ENCODE data around the gene OFD1. TPM values are rescaled to one million over a fixed set of nuclear protein-coding genes. Genes with fewer than 3 reads are reported as not detected.

The OFD1 gene
- total and polyA plus RNA-seq, 2 of the 8 experiments (the other 6 are each of a cell fraction or from before 2014, with no cell fraction given), result 8.0 to 23.4 TPM

DNA sequence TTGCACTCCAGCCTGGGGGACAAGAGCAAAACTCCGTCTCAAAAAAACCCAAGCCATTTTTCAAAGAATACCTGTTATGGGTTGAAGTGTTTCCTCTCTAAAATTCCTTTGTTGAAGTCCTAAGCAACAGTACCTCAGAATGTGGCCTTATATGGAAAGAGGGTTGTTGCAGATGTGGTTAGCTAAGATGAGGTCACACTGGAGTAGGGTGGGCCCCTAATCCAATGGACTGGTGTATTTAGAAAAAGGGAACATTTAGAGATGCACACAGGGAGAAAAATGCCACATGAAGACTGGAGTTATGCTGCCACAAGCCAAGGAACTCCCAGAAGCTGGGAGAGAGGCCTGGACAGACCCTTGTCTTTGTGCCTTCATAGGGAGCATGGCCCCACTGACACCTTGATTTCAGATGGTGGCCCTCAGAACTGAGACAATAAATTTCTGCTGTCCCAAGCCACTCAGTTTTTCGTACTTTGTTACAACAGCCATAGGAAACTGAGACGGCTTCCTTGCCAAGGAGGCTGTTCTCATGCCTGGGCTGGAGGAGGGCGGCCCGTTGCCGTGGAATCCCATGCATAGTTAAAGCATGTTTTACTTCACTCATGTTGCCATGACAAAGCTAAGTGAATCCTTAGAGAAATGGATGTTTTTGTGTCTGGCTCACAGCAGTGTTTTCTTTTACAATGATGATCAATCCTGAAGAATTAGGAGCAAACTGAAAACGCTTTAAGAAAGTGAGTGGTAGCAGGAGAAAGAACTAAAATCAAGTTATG lies 16.7 kb upstream of the OFD1 start:
- H3K27me3 ChIP-seq (replicated peaks in 1 of 4; ENCODE audit: control insufficient read depth in 3 of 4, extremely low read depth in 1 of 4, insufficient read depth in 3 of 4, low read length in 3 of 4), result no peaks in the 10 kb centered on the region
- H3K18ac ChIP-seq (ENCODE audit: extremely low read depth, low read length), result no peak overlapping the region
- DNase-seq (ENCODE audit: low read depth in 1 of 2, low spot score in 2 of 2) (no peak), FAIRE-seq (no peak)
- H3K79me2 ChIP-seq (ENCODE audit: control insufficient read depth in 1 of 2, insufficient read depth in 2 of 2, low read length in 2 of 2), result no peaks in the 10 kb centered on the region; a peak in 1 of 4 replicates
- no peaks in the 10 kb centered on the region for H3K23me2 ChIP-seq (ENCODE audit: low read depth, low read length)
- no peak overlapping the region for H4K8ac ChIP-seq (ENCODE audit: extremely low read depth, insufficient read depth, low read length)
- H2BK15ac ChIP-seq (ENCODE audit: low read length), result no peak overlapping the region
- no peak overlapping the region for H2BK20ac ChIP-seq (ENCODE audit: low read length)
- H3K9ac ChIP-seq (replicated peaks in 1 of 4; ENCODE audit: extremely low read depth in 1 of 4, low read depth in 3 of 4, low read length in 3 of 4), result no peak overlapping the region
- no peak overlapping the region for H3K4ac ChIP-seq (replicated peaks; ENCODE audit: insufficient read length, low read depth, low read length)
- ChIA-PET POLR2A (ENCODE audit: partially characterized antibody) (interaction anchor here (2.0 kb wide), 1 partner anchor 17 kb away, joined by 8 read pairs; the partner anchor contains the start of genes OFD1 and TRAPPC2), CTCF (ENCODE audit: partially characterized antibody) (no interaction called here)
- no peak overlapping the region for H4K91ac ChIP-seq (replicated peaks; ENCODE audit: insufficient read length, low read length)
- peaks cover 0 to 28% (median under 1%) of the 10 kb centered on the region in 4 experiments; a peak in 4 of 8 replicates for H3K36me3 ChIP-seq (ENCODE audit: control insufficient read depth in 2 of 4, insufficient read depth in 4 of 4, low read length in 3 of 4)
- no peak overlapping the region for H2BK12ac ChIP-seq (ENCODE audit: low read depth, low read length)
- H3K27ac ChIP-seq (ENCODE audit: low read depth, low read length), result no peak overlapping the region
- no peak overlapping the region for H3K4me2 ChIP-seq (ENCODE audit: insufficient read depth in 1 of 2, low read depth in 2 of 2, low read length in 2 of 2)
- H3K14ac ChIP-seq (ENCODE audit: insufficient read length), result no peak overlapping the region
- H3K4me1 ChIP-seq (replicated peaks in 1 of 4; ENCODE audit: control insufficient read depth in 3 of 4, insufficient read depth in 4 of 4, low read length in 3 of 4), result no peaks in the 10 kb centered on the region
- WGBS, 2 experiments (ENCODE audit: extremely low coverage in 1 of 2, insufficient coverage in 1 of 2, insufficient read length in 1 of 2, insufficient replicate concordance in 2 of 2, low coverage in 1 of 2, low lambda C conversion rate in 2 of 2, missing lambda C conversion rate in 1 of 2), result 85% methylated on average over 7 of the region's 7 CpGs; no CpG with 5 or more reads in 1 of the 2 experiments
- H3K23ac ChIP-seq (ENCODE audit: insufficient read length), result no peak overlapping the region
- H2AK5ac ChIP-seq (ENCODE audit: low read depth, low read length), result no peak overlapping the region
- no peak overlapping the region for H2BK5ac ChIP-seq (ENCODE audit: low read depth, low read length)
- no peaks in the 10 kb centered on the region for H3K9me3 ChIP-seq (ENCODE audit: insufficient read depth in 2 of 2, low read depth in 1 of 2, low read length in 1 of 2)
- H2AFZ ChIP-seq (ENCODE audit: low read length), result no peak overlapping the region
- no peak overlapping the region for H3K4me3 ChIP-seq (ENCODE audit: extremely low read depth in 1 of 4, insufficient read depth in 2 of 4, low read depth in 3 of 4, low read length in 4 of 4)
- no peak overlapping the region for H2BK120ac ChIP-seq (replicated peaks; ENCODE audit: low read depth, low read length)
- no peaks in the 10 kb centered on the region; the same call in 1 of the 2 replicates for H3K79me1 ChIP-seq (ENCODE audit: low read depth, low read length)
- H4K20me1 ChIP-seq (replicated peaks in 1 of 2; ENCODE audit: control insufficient read depth in 1 of 2, insufficient read depth in 2 of 2, low read length in 2 of 2), result peaks cover 0 to 2% of the 10 kb centered on the region in 2 experiments
- no peak overlapping the region for H4K5ac ChIP-seq (ENCODE audit: insufficient read length, low read depth, low read length)
- no peak overlapping the region for H3K56ac ChIP-seq (replicated peaks; ENCODE audit: insufficient read length, low read depth, low read length)
- TF ChIP-seq RXRA (IDR thresholded peaks at IDR 0.05; ENCODE audit: insufficient read depth, low read depth, low read length) (no peak), KDM5A (IDR thresholded peaks at IDR 0.05; ENCODE audit: low read length) (no peak), SUZ12 (IDR thresholded peaks at IDR 0.05; ENCODE audit: low read length) (no peak), POU5F1 (IDR thresholded peaks at IDR 0.05; ENCODE audit: low read depth, low read length) (no peak), NANOG (IDR thresholded peaks at IDR 0.05; ENCODE audit: insufficient read depth, low read depth, low read length, poor library complexity, severe bottlenecking) (no peak), NRF1 (IDR thresholded peaks at IDR 0.05; ENCODE audit: low read depth, low read length) (no peak), SRF (IDR thresholded peaks at IDR 0.05; ENCODE audit: low read depth, low read length) (no peak), MAFK (IDR thresholded peaks at IDR 0.05; ENCODE audit: low read depth, low read length) (no peak), BRCA1 (IDR thresholded peaks at IDR 0.05; ENCODE audit: low read depth, low read length) (no peak), EP300 (IDR thresholded peaks at IDR 0.05; ENCODE audit: borderline replicate concordance in 1 of 2, low read depth in 2 of 2, low read length in 2 of 2) (no peak), JUND (IDR thresholded peaks at IDR 0.05; ENCODE audit: low read length) (no peak), BCL11A (IDR thresholded peaks at IDR 0.05; ENCODE audit: low read depth in 2 of 2, low read length in 2 of 2) (no peak)

All from H1 (cell line).